ENCODE results near the gene HSD17B3. TPM values are rescaled to one million over a fixed set of nuclear protein-coding genes. Genes with fewer than 3 reads are reported as not detected.

The HSD17B3 gene
- total RNA-seq, 4 donors from 2014 or later = 2.0 to 6.0 (median 2.2) TPM; not detected in 1

GRCh38 chr9:96305171-96305570 lies 3.2 kb upstream of the HSD17B3 start:
- intact Hi-C loops (cut with DNase I) = no loop called here
- Histone ChIP-seq H3K4me1 (peaks cover 3 to 9% of the 10 kb centered on the region in 2 donors), H3K9me3 (no peaks in the 10 kb centered on the region), H3K36me3 (no peaks in the 10 kb centered on the region), H3K4me3 (replicated peaks in 1 of 3) (no peak overlapping the region), H3K27me3 (no peaks in the 10 kb centered on the region), H3K27ac (no peak overlapping the region)
- TF ChIP-seq CTCF (IDR thresholded peaks at IDR 0.05) (no peak), POLR2A (IDR thresholded peaks at IDR 0.05) (no peak)
- no peak for DNase-seq
- WGBS, 2 donors = 69 to 88% methylated on average over 4 of the region's 4 CpGs

GRCh38 chr9:96304230-96304629 lies 2.3 kb upstream of the HSD17B3 start:
- Histone ChIP-seq H3K4me1 (peaks cover 3 to 9% of the 10 kb centered on the region in 2 donors), H3K36me3 (no peaks in the 10 kb centered on the region), H3K9me3 (no peaks in the 10 kb centered on the region), H3K4me3 (replicated peaks in 1 of 3) (no peak overlapping the region), H3K27me3 (no peaks in the 10 kb centered on the region), H3K27ac (peak overlapping the region in 1 of 3 donors; percentile 2)
- no peak for DNase-seq
- intact Hi-C loops (cut with DNase I) = no loop called here
- TF ChIP-seq POLR2A (IDR thresholded peaks at IDR 0.05) = no peak

GRCh38 chr9:96299823-96300222 lies 2.2 kb downstream of the HSD17B3 start:
- DNase-seq = no peak
- intact Hi-C loops (cut with DNase I) = no loop called here
- WGBS, 2 donors = 62 to 68% methylated on average over 4 of the region's 4 CpGs
- H3K36me3 ChIP-seq = no peaks in the 10 kb centered on the region
- no peak overlapping the region for H3K4me3 ChIP-seq (replicated peaks in 1 of 3)
- H3K27me3 ChIP-seq = no peaks in the 10 kb centered on the region
- H3K9me3 ChIP-seq = no peaks in the 10 kb centered on the region
- TF ChIP-seq CTCF (IDR thresholded peaks at IDR 0.05) = no peak
- no peak for TF ChIP-seq POLR2A (IDR thresholded peaks at IDR 0.05)
- no peak overlapping the region for H3K27ac ChIP-seq
- peaks cover 3 to 9% of the 10 kb centered on the region in 2 donors for H3K4me1 ChIP-seq

- intact Hi-C loops (cut with DNase I) = no loop called here
- Histone ChIP-seq H3K4me3 (replicated peaks in 1 of 3) (no peak overlapping the region), H3K9me3 (no peaks in the 10 kb centered on the region), H3K27me3 (no peaks in the 10 kb centered on the region), H3K27ac (no peak overlapping the region), H3K36me3 (no peaks in the 10 kb centered on the region), H3K4me1 (peaks cover 10 to 14% of the 10 kb centered on the region in 2 donors)
- 94% methylated on average over 3 of the region's 3 CpGs for WGBS, 2 donors
- DNase-seq = no peak
- TF ChIP-seq POLR2A (IDR thresholded peaks at IDR 0.05) = no peak
- no peak for TF ChIP-seq CTCF (IDR thresholded peaks at IDR 0.05)
Observed at GRCh38 chr9:96294159-96294545, 7.8 kb downstream of the HSD17B3 start.

- WGBS, 2 donors = 58 to 75% methylated on average over 3 of the region's 3 CpGs
- no peaks in the 10 kb centered on the region for H3K9me3 ChIP-seq
- no peak overlapping the region for H3K27ac ChIP-seq
- no peaks in the 10 kb centered on the region for H3K27me3 ChIP-seq
- DNase-seq = no peak
- H3K4me3 ChIP-seq (replicated peaks in 1 of 3) = no peak overlapping the region
- TF ChIP-seq CTCF (IDR thresholded peaks at IDR 0.05) (no peak), POLR2A (IDR thresholded peaks at IDR 0.05) (no peak)
- intact Hi-C loops (cut with DNase I) = no loop called here
- H3K4me1 ChIP-seq = peaks cover 10 to 14% of the 10 kb centered on the region in 2 donors
- no peaks in the 10 kb centered on the region for H3K36me3 ChIP-seq
Observed at GRCh38 chr9:96293498-96294158, 8.3 kb downstream of the HSD17B3 start.

Data from thyroid gland (tissue), 4 donors.